ENCODE measurements around the gene GRK5. TPM values are rescaled to one million over a fixed set of nuclear protein-coding genes. Genes with fewer than 3 reads are reported as not detected.

Gene GRK5
- total RNA-seq, 2 experiments from 2014 or later = 21.2 to 24.8 TPM

DNA sequence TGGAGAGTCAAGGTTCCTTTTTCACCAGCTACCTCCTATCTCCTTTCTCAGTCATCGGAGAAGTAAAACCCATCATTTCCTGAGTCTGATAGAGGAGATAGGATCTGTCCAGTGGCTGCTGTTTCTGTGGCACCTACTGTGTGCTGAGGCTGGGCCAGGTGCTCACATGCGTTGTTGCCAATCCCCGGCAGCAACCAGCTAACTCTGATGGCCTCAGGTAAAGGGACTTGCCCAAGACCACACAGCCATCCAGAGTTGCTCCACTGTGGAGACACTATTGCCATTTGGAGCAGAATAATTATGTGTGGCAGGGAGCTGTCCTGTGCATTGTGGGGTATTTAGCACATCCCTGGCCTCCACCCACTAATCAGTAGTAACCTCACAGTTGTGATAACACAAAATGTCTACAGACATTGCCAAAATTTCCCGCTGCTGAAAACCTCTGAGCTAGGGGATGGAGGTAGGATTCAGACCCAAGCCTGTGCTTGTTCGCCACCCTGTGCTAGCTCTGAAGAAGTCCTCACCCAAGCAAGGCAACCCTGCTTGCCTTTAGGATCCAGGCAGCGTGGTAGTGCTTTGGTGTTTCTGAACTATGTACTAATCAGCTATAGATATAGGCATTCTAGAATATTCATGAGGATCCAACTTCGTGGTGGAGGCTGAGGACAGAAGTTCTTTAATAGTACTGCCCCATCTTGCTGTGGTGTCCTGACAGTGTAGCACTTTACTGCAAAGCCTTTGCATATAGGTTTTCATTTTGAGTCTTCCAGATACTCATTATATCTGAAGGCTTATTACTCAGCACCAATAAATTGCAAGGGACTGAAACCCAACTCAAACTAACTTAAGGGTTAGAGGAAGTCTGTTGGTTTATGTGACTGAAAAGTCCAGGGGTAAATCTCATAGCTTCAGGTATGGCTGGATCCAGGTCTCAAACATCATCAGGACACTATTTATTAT, 164.6 kb downstream of the GRK5 start:
- no peak overlapping the region for H3K4me3 Mint-ChIP-seq
- DNase-seq (peak; percentile 16), ATAC-seq (peak; percentile 79)
- ChIA-PET CTCF (interaction anchor here (0.6 to 1.6 kb wide), 5 partner anchors 13 to 168 kb away, joined by 3 to 6 read pairs (median 4); no protein-coding TSS in a partner anchor), POLR2A (interaction anchor here (0.7 kb wide), 1 partner anchor 166 kb away, joined by 3 read pairs; no protein-coding TSS in a partner anchor)
- H3K27me3 Mint-ChIP-seq = no peaks in the 10 kb centered on the region
- H3K9me3 Mint-ChIP-seq (ENCODE audit: low read depth) = no peaks in the 10 kb centered on the region
- H3K27ac Mint-ChIP-seq = no peak overlapping the region
- no peaks in the 10 kb centered on the region for H3K36me3 Mint-ChIP-seq (ENCODE audit: low read depth)
- intact Hi-C loops (cut with DNase I, micrococcal nuclease) = loop anchor here in 1 of 2 experiments (2.0 kb wide), 1 partner anchor 57 kb away; no protein-coding TSS in a partner anchor
- H3K4me1 Mint-ChIP-seq = peaks cover 32% of the 10 kb centered on the region

- ATAC-seq (peak; percentile 27), DNase-seq (peak; percentile 25)
- intact Hi-C loops (cut with DNase I, micrococcal nuclease) = loop anchor here in 1 of 2 experiments (2.0 kb wide), 1 partner anchor 59 kb away; no protein-coding TSS in a partner anchor
- POLR2A ChIA-PET = no interaction called here
- H3K9me3 Mint-ChIP-seq (ENCODE audit: low read depth) = no peaks in the 10 kb centered on the region
- no peak overlapping the region for H3K4me3 Mint-ChIP-seq
- H3K27me3 Mint-ChIP-seq = no peaks in the 10 kb centered on the region
- no peak overlapping the region for H3K27ac Mint-ChIP-seq
- CTCF ChIA-PET = interaction anchor here (0.7 to 1.6 kb wide), 2 partner anchors 11 to 170 kb away, joined by 3 to 4 read pairs; no protein-coding TSS in a partner anchor
- H3K4me1 Mint-ChIP-seq = peaks cover 32% of the 10 kb centered on the region
- H3K36me3 Mint-ChIP-seq (ENCODE audit: low read depth) = no peaks in the 10 kb centered on the region
Observed at GRCh38 chr10:119373294-119374102, 166.1 kb downstream of the GRK5 start.

GRCh38 chr10:119374236-119374635, 166.9 kb downstream of the GRK5 start:
- no peak overlapping the region for H3K27ac Mint-ChIP-seq
- no peaks in the 10 kb centered on the region for H3K36me3 Mint-ChIP-seq (ENCODE audit: low read depth)
- ATAC-seq (no peak), DNase-seq (no peak)
- H3K9me3 Mint-ChIP-seq (ENCODE audit: low read depth) = no peaks in the 10 kb centered on the region
- intact Hi-C loops (cut with DNase I, micrococcal nuclease) = no loop called here
- POLR2A ChIA-PET = no interaction called here
- CTCF ChIA-PET = no interaction called here
- H3K27me3 Mint-ChIP-seq = no peaks in the 10 kb centered on the region
- no peak overlapping the region for H3K4me3 Mint-ChIP-seq
- peaks cover 32% of the 10 kb centered on the region for H3K4me1 Mint-ChIP-seq

- no peaks in the 10 kb centered on the region for H3K9me3 Mint-ChIP-seq (ENCODE audit: low read depth)
- no peaks in the 10 kb centered on the region for H3K27me3 Mint-ChIP-seq
- ChIA-PET POLR2A (no interaction called here), CTCF (interaction anchor here (1.5 kb wide), 1 partner anchor 70 kb away, joined by 3 read pairs; no protein-coding TSS in a partner anchor)
- H3K27ac Mint-ChIP-seq = no peak overlapping the region
- H3K4me3 Mint-ChIP-seq = no peak overlapping the region
- peaks cover 2% of the 10 kb centered on the region for H3K36me3 Mint-ChIP-seq (ENCODE audit: low read depth)
- no peak for ATAC-seq
- peaks cover 24% of the 10 kb centered on the region for H3K4me1 Mint-ChIP-seq
- intact Hi-C loops (cut with DNase I, micrococcal nuclease) = no loop called here
- no peak for DNase-seq
Observed at GRCh38 chr10:119375574-119376272, 168.4 kb downstream of the GRK5 start.

GRCh38 chr10:119377451-119377957, 170.1 kb downstream of the GRK5 start:
- Mint-ChIP-seq H3K27me3 (no peaks in the 10 kb centered on the region), H3K9me3 (ENCODE audit: low read depth) (no peaks in the 10 kb centered on the region), H3K36me3 (ENCODE audit: low read depth) (peaks cover 8% of the 10 kb centered on the region), H3K4me3 (no peak overlapping the region), H3K27ac (no peak overlapping the region), H3K4me1 (peaks cover 16% of the 10 kb centered on the region)
- ATAC-seq (no peak), DNase-seq (no peak)
- CTCF ChIA-PET = interaction anchor here (1.5 kb wide), 1 partner anchor 68 kb away, joined by 3 read pairs; no protein-coding TSS in a partner anchor
- POLR2A ChIA-PET = no interaction called here
- intact Hi-C loops (cut with DNase I, micrococcal nuclease) = no loop called here

GRCh38 chr10:119377958-119378736, 170.8 kb downstream of the GRK5 start:
- H3K9me3 Mint-ChIP-seq (ENCODE audit: low read depth) = no peaks in the 10 kb centered on the region
- intact Hi-C loops (cut with DNase I, micrococcal nuclease) = no loop called here
- peaks cover 12% of the 10 kb centered on the region for H3K4me1 Mint-ChIP-seq
- ChIA-PET CTCF (no interaction called here), POLR2A (no interaction called here)
- no peak overlapping the region for H3K27ac Mint-ChIP-seq
- DNase-seq (no peak), ATAC-seq (no peak)
- no peak overlapping the region for H3K4me3 Mint-ChIP-seq
- H3K27me3 Mint-ChIP-seq = no peaks in the 10 kb centered on the region
- peaks cover 10% of the 10 kb centered on the region for H3K36me3 Mint-ChIP-seq (ENCODE audit: low read depth)

DNA sequence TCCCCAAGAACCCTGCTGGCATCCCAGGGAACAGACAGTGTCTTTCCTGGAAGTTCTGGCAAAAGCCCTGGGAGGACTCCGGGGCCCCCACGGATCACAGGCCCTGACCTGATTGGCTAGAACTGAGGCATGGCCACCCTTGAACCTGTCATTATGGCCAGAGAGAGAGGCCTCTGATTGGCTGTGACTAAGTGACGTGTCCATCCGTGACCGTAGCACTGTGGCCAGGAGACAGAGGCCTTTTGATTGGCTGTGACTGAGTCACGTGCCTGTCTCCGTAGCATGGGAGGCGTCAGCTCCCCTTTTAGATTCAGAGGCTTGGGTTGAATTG, 171.3 kb downstream of the GRK5 start:
- ChIA-PET POLR2A (no interaction called here), CTCF (no interaction called here)
- Mint-ChIP-seq H3K27me3 (no peaks in the 10 kb centered on the region), H3K9me3 (ENCODE audit: low read depth) (no peaks in the 10 kb centered on the region), H3K36me3 (ENCODE audit: low read depth) (peaks cover 10% of the 10 kb centered on the region), H3K4me1 (peaks cover 6% of the 10 kb centered on the region), H3K27ac (no peak overlapping the region), H3K4me3 (no peak overlapping the region)
- DNase-seq = no peak
- no peak for ATAC-seq
- intact Hi-C loops (cut with DNase I, micrococcal nuclease) = no loop called here

- CTCF ChIA-PET = no interaction called here
- H3K27ac Mint-ChIP-seq = no peak overlapping the region
- H3K4me3 Mint-ChIP-seq = no peak overlapping the region
- ATAC-seq (no peak), DNase-seq (no peak)
- peaks cover 6% of the 10 kb centered on the region for H3K4me1 Mint-ChIP-seq
- POLR2A ChIA-PET = no interaction called here
- no peaks in the 10 kb centered on the region for H3K9me3 Mint-ChIP-seq (ENCODE audit: low read depth)
- H3K27me3 Mint-ChIP-seq = no peaks in the 10 kb centered on the region
- intact Hi-C loops (cut with DNase I, micrococcal nuclease) = no loop called here
- peaks cover 14% of the 10 kb centered on the region for H3K36me3 Mint-ChIP-seq (ENCODE audit: low read depth)
Observed at GRCh38 chr10:119379466-119380071, 172.2 kb downstream of the GRK5 start.

GRCh38 chr10:119383174-119383856, 175.9 kb downstream of the GRK5 start:
- POLR2A ChIA-PET = no interaction called here
- Mint-ChIP-seq H3K27me3 (no peaks in the 10 kb centered on the region), H3K36me3 (ENCODE audit: low read depth) (peaks cover 27% of the 10 kb centered on the region), H3K4me3 (no peak overlapping the region), H3K4me1 (peaks cover 6% of the 10 kb centered on the region), H3K9me3 (ENCODE audit: low read depth) (no peaks in the 10 kb centered on the region), H3K27ac (no peak overlapping the region)
- CTCF ChIA-PET = interaction anchor here (0.6 to 1.1 kb wide), 4 partner anchors 15 to 132 kb away, joined by 3 to 4 read pairs (median 3); no protein-coding TSS in a partner anchor
- intact Hi-C loops (cut with DNase I, micrococcal nuclease) = no loop called here
- DNase-seq (no peak), ATAC-seq (peak; percentile 30)

GRCh38 chr10:119384127-119384526, 176.8 kb downstream of the GRK5 start:
- H3K36me3 Mint-ChIP-seq (ENCODE audit: low read depth) = peaks cover 27% of the 10 kb centered on the region
- no peak for DNase-seq
- H3K9me3 Mint-ChIP-seq (ENCODE audit: low read depth) = no peaks in the 10 kb centered on the region
- CTCF ChIA-PET = interaction anchor here (0.7 to 1.0 kb wide), 2 partner anchors 69 to 763 kb away, joined by 3 to 4 read pairs; no protein-coding TSS in a partner anchor
- no peak overlapping the region for H3K4me3 Mint-ChIP-seq
- POLR2A ChIA-PET = no interaction called here
- intact Hi-C loops (cut with DNase I, micrococcal nuclease) = no loop called here
- no peak for ATAC-seq
- peaks cover 6% of the 10 kb centered on the region for H3K4me1 Mint-ChIP-seq
- H3K27me3 Mint-ChIP-seq = no peaks in the 10 kb centered on the region
- H3K27ac Mint-ChIP-seq = no peak overlapping the region

All from activated CD4-positive, alpha-beta T cell treated with anti-CD3 and anti-CD28 coated beads for 36 hours (primary cell).